Mucosa of rectum (tissue), 2 donors: ENCODE results near the gene PTDSS2.

ENCODE experiments used
- H3K27ac ChIP-seq, 2 donors: one replicate each; pipeline ENCODE4 v1.7.0; 2013; ENCODE audit warnings: inconsistent platforms in 2 of 2, low read depth in 2 of 2, low read length in 2 of 2
- H3K27me3 ChIP-seq, 2 donors: one replicate each; pipeline ENCODE4 v1.7.0; 2013; ENCODE audit warnings: low read length in 2 of 2; ENCODE audit not compliant: control insufficient read depth in 2 of 2, insufficient read depth in 2 of 2
- H3K36me3 ChIP-seq, 2 donors: one replicate each; pipeline ENCODE4 v1.7.0; 2013; ENCODE audit warnings: low read length in 2 of 2; ENCODE audit not compliant: control insufficient read depth in 2 of 2, insufficient read depth in 2 of 2
- H3K4me1 ChIP-seq, 2 donors: one replicate each; pipeline ENCODE4 v1.7.0; 2013; ENCODE audit warnings: low read length in 2 of 2, mild to moderate bottlenecking in 1 of 2; ENCODE audit not compliant: control insufficient read depth in 2 of 2, insufficient read depth in 2 of 2
- H3K4me3 ChIP-seq, 2 donors: one replicate each; pipeline ENCODE4 v1.7.0; 2013; ENCODE audit warnings: low read length in 2 of 2
- H3K9ac ChIP-seq, 2 donors: one replicate each; pipeline ENCODE4 v1.7.0; 2013; ENCODE audit warnings: low read length in 2 of 2, low read depth in 1 of 2, mild to moderate bottlenecking in 1 of 2
- H3K9me3 ChIP-seq, 2 donors: one replicate each; pipeline ENCODE4 v1.7.0; 2013; ENCODE audit warnings: low read length in 2 of 2; ENCODE audit not compliant: control insufficient read depth in 2 of 2
- donor health status: healthy.
- donor health status: Normal muscosa, but diverticular disease.

Gene PTDSS2

GRCh38 chr11:451738-452137 lies 1.7 kb downstream of the PTDSS2 start:
- H3K27ac ChIP-seq: no peak overlapping the region
- peak overlapping the region; percentile 75 to 77 for H3K4me3 ChIP-seq
- peak overlapping the region in 1 of 2 donors; percentile 92 for H3K9ac ChIP-seq
- no peaks in the 10 kb centered on the region for H3K9me3 ChIP-seq
- H3K27me3 ChIP-seq: no peaks in the 10 kb centered on the region
- H3K36me3 ChIP-seq: peaks cover 8 to 9% of the 10 kb centered on the region in 2 donors
- H3K4me1 ChIP-seq: peaks cover 23 to 28% of the 10 kb centered on the region in 2 donors

- Histone ChIP-seq H3K27me3 (no peaks in the 10 kb centered on the region), H3K4me1 (peaks cover 20 to 24% of the 10 kb centered on the region in 2 donors), H3K36me3 (peaks cover 8 to 9% of the 10 kb centered on the region in 2 donors), H3K4me3 (no peak overlapping the region), H3K27ac (no peak overlapping the region), H3K9me3 (no peaks in the 10 kb centered on the region), H3K9ac (no peak overlapping the region)
Observed at GRCh38 chr11:452203-452744, 2.2 kb downstream of the PTDSS2 start.

- Histone ChIP-seq H3K27me3 (no peaks in the 10 kb centered on the region), H3K36me3 (peaks cover 8 to 11% of the 10 kb centered on the region in 2 donors), H3K27ac (no peak overlapping the region), H3K9me3 (no peaks in the 10 kb centered on the region), H3K9ac (no peak overlapping the region), H3K4me3 (no peak overlapping the region), H3K4me1 (peaks cover 20 to 24% of the 10 kb centered on the region in 2 donors)
Observed at GRCh38 chr11:452916-453527, 2.9 kb downstream of the PTDSS2 start.

GRCh38 chr11:453564-453963 lies 3.5 kb downstream of the PTDSS2 start:
- H3K4me3 ChIP-seq: no peak overlapping the region
- peaks cover 17 to 20% of the 10 kb centered on the region in 2 donors for H3K4me1 ChIP-seq

GRCh38 chr11:454043-454442 lies 4.0 kb downstream of the PTDSS2 start:
- Histone ChIP-seq H3K27ac (no peak overlapping the region), H3K9ac (no peak overlapping the region), H3K9me3 (no peaks in the 10 kb centered on the region), H3K4me3 (no peak overlapping the region), H3K36me3 (peaks cover 8 to 11% of the 10 kb centered on the region in 2 donors), H3K4me1 (peaks cover 16 to 17% of the 10 kb centered on the region in 2 donors), H3K27me3 (no peaks in the 10 kb centered on the region)

More at GRCh38 chr11:453564-453963, 3.5 kb downstream of the PTDSS2 start:
- Histone ChIP-seq H3K9me3 (no peaks in the 10 kb centered on the region), H3K9ac (no peak overlapping the region), H3K27ac (no peak overlapping the region), H3K27me3 (no peaks in the 10 kb centered on the region), H3K36me3 (peaks cover 8 to 11% of the 10 kb centered on the region in 2 donors)

GRCh38 chr11:454801-455565 lies 4.9 kb downstream of the PTDSS2 start:
- no peak overlapping the region for H3K27ac ChIP-seq

GRCh38 chr11:455566-456147 lies 5.6 kb downstream of the PTDSS2 start:
- Histone ChIP-seq H3K36me3 (peaks cover 8 to 11% of the 10 kb centered on the region in 2 donors), H3K9ac (no peak overlapping the region), H3K4me3 (no peak overlapping the region), H3K27ac (no peak overlapping the region), H3K27me3 (no peaks in the 10 kb centered on the region), H3K9me3 (no peaks in the 10 kb centered on the region), H3K4me1 (peaks cover 7 to 9% of the 10 kb centered on the region in 2 donors)

More at GRCh38 chr11:454801-455565, 4.9 kb downstream of the PTDSS2 start:
- H3K4me1 ChIP-seq: peaks cover 7 to 9% of the 10 kb centered on the region in 2 donors
- peaks cover 8 to 11% of the 10 kb centered on the region in 2 donors for H3K36me3 ChIP-seq
- no peaks in the 10 kb centered on the region for H3K27me3 ChIP-seq
- H3K9me3 ChIP-seq: no peaks in the 10 kb centered on the region
- no peak overlapping the region for H3K4me3 ChIP-seq
- H3K9ac ChIP-seq: no peak overlapping the region

- Histone ChIP-seq H3K27me3 (no peaks in the 10 kb centered on the region), H3K27ac (no peak overlapping the region), H3K4me3 (no peak overlapping the region), H3K9ac (no peak overlapping the region), H3K4me1 (peaks cover 0 to 3% of the 10 kb centered on the region in 2 donors), H3K36me3 (peaks cover 11 to 13% of the 10 kb centered on the region in 2 donors), H3K9me3 (no peaks in the 10 kb centered on the region)
Observed at GRCh38 chr11:456533-456932, 6.5 kb downstream of the PTDSS2 start.

GRCh38 chr11:457111-457760 lies 7.2 kb downstream of the PTDSS2 start:
- Histone ChIP-seq H3K36me3 (peaks cover 11 to 16% of the 10 kb centered on the region in 2 donors), H3K9me3 (no peaks in the 10 kb centered on the region), H3K9ac (no peak overlapping the region), H3K4me3 (no peak overlapping the region), H3K27ac (no peak overlapping the region), H3K27me3 (no peaks in the 10 kb centered on the region), H3K4me1 (no peaks in the 10 kb centered on the region)
